H1 (cell line): ENCODE results near the gene OSCP1. TPM values are rescaled to one million over a fixed set of nuclear protein-coding genes. Genes with fewer than 3 reads are reported as not detected.

Source experiments
- CTCF ChIA-PET: fragments of 300-600 bp; sonication (Branson Sonifier 250); formaldehyde crosslinking; loops from one replicate; lab custom pipeline; 2021; ENCODE audit not compliant: partially characterized antibody; lab: Charles Lee
- POLR2A ChIA-PET: fragments of 300-600 bp; sonication (Branson Sonifier 250); formaldehyde crosslinking; loops from one replicate; lab custom pipeline; 2021; ENCODE audit warnings: inconsistent platforms; ENCODE audit not compliant: partially characterized antibody; lab: Charles Lee
- DNase-seq, 2 experiments: peaks; one replicate each; pipeline versions ENCODE4 v3.0.0 to v3.0.0-alpha.2; 2010 to 2022; ENCODE audit warnings: low spot score in 2 of 2, low read depth in 1 of 2, mixed read lengths in 1 of 2
- FAIRE-seq: peaks from 2 replicates; lab custom pipeline; 2011; peaks lifted over from hg19 to GRCh38; lab: Jason Lieb, UNC
- H2AFZ ChIP-seq: 2 replicates; pipeline ENCODE4 v1.8.1; 2012; ENCODE audit warnings: low read length, inconsistent platforms
- H2AK5ac ChIP-seq: 2 replicates; pipeline ENCODE4 v1.6.1; 2013; ENCODE audit warnings: low read depth, low read length
- H2BK120ac ChIP-seq: replicated peaks from 2 replicates; pipeline ENCODE3; 2013; ENCODE audit warnings: low read depth, low read length, inconsistent platforms
- H2BK12ac ChIP-seq: 2 replicates; pipeline ENCODE4 v1.6.1; 2013; ENCODE audit warnings: low read depth, low read length
- H2BK15ac ChIP-seq: 2 replicates; pipeline ENCODE4 v1.6.1; 2013; ENCODE audit warnings: low read length
- H2BK20ac ChIP-seq: 2 replicates; pipeline ENCODE4 v1.6.1; 2013; ENCODE audit warnings: low read length
- H2BK5ac ChIP-seq: 2 replicates; pipeline ENCODE4 v1.6.1; 2013; ENCODE audit warnings: low read depth, low read length
- H3K14ac ChIP-seq: 2 replicates; pipeline ENCODE4 v1.6.1; 2013; ENCODE audit warnings: inconsistent platforms; ENCODE audit not compliant: insufficient read length
- H3K18ac ChIP-seq: 2 replicates; pipeline ENCODE4 v1.6.1; 2013; ENCODE audit warnings: low read length; ENCODE audit errors: extremely low read depth
- H3K23ac ChIP-seq: 2 replicates; pipeline ENCODE4 v1.6.1; 2013; ENCODE audit warnings: inconsistent platforms; ENCODE audit not compliant: insufficient read length
- H3K23me2 ChIP-seq: 2 replicates; pipeline ENCODE4 v1.6.1; 2013; ENCODE audit warnings: low read depth, low read length
- H3K27ac ChIP-seq: 2 replicates; pipeline ENCODE4 v1.6.1; 2011; ENCODE audit warnings: low read depth, low read length, inconsistent platforms
- H3K27me3 ChIP-seq, 4 experiments: replicated peaks in 1 of 4; 1 replicate in 1 of 4; 2 replicates in 3 of 4; pipeline versions ENCODE4 v1.6.1 to v1.8.1; 2011 to 2013; ENCODE audit warnings: low read length in 3 of 4, mild to moderate bottlenecking in 3 of 4, inconsistent platforms in 2 of 4, mixed read lengths in 2 of 4, moderate library complexity in 1 of 4; ENCODE audit not compliant: control insufficient read depth in 3 of 4, insufficient read depth in 3 of 4; ENCODE audit errors: extremely low read depth in 1 of 4
- H3K36me3 ChIP-seq, 4 experiments: 2 replicates each; pipeline versions ENCODE4 v1.6.1 to v1.8.1; 2011 to 2013; ENCODE audit warnings: mild to moderate bottlenecking in 4 of 4, low read length in 3 of 4, moderate library complexity in 2 of 4, control low read depth in 1 of 4, inconsistent platforms in 1 of 4; ENCODE audit not compliant: insufficient read depth in 4 of 4, control insufficient read depth in 2 of 4
- H3K4ac ChIP-seq: replicated peaks from 2 replicates; pipeline ENCODE3; 2013; ENCODE audit warnings: low read length, low read depth, mixed read lengths, inconsistent platforms; ENCODE audit not compliant: insufficient read length
- H3K4me1 ChIP-seq, 4 experiments: replicated peaks in 1 of 4; 1 replicate in 1 of 4; 2 replicates in 3 of 4; pipeline versions ENCODE4 v1.6.1 to v1.8.1; 2011 to 2013; ENCODE audit warnings: low read length in 3 of 4, inconsistent platforms in 2 of 4, mixed read lengths in 1 of 4; ENCODE audit not compliant: insufficient read depth in 4 of 4, control insufficient read depth in 3 of 4
- H3K4me2 ChIP-seq, 2 experiments: 2 replicates each; pipeline versions ENCODE4 v1.6.1 to v1.8.1; 2011 to 2013; ENCODE audit warnings: low read depth in 2 of 2, low read length in 2 of 2, control low read depth in 1 of 2, inconsistent platforms in 1 of 2, mild to moderate bottlenecking in 1 of 2; ENCODE audit not compliant: insufficient read depth in 1 of 2
- H3K4me3 ChIP-seq, 4 experiments: fragments of 200-600, 300-600 bp in 1 of 4; sonication (generic), shearing (Covaris generic), sonication (Bioruptor Twin) in 1 of 4; 2 replicates each; pipeline versions ENCODE4 v1.5.1 to v1.8.1; 2011 to 2016; ENCODE audit warnings: low read length in 4 of 4, low read depth in 3 of 4, control low read depth in 2 of 4, inconsistent platforms in 2 of 4, mild to moderate bottlenecking in 2 of 4, mixed read lengths in 1 of 4, moderate library complexity in 1 of 4; ENCODE audit not compliant: insufficient read depth in 2 of 4; ENCODE audit errors: extremely low read depth in 1 of 4
- H3K56ac ChIP-seq: replicated peaks from 2 replicates; pipeline ENCODE3; 2013; ENCODE audit warnings: low read depth, mild to moderate bottlenecking, mixed read lengths, low read length, inconsistent platforms; ENCODE audit not compliant: insufficient read length
- H3K79me1 ChIP-seq: 2 replicates; pipeline ENCODE4 v1.6.1; 2013; ENCODE audit warnings: low read depth, low read length, control low read depth
- H3K79me2 ChIP-seq, 2 experiments: 2 replicates each; pipeline versions ENCODE4 v1.6.1 to v1.8.1; 2012 to 2013; ENCODE audit warnings: low read length in 2 of 2, mild to moderate bottlenecking in 2 of 2, inconsistent platforms in 1 of 2; ENCODE audit not compliant: insufficient read depth in 2 of 2, control insufficient read depth in 1 of 2
- H3K9ac ChIP-seq, 4 experiments: replicated peaks in 1 of 4; 1 replicate in 1 of 4; 2 replicates in 3 of 4; pipeline versions ENCODE4 v1.6.1 to v1.8.1; 2011 to 2013; ENCODE audit warnings: low read depth in 3 of 4, low read length in 3 of 4, control low read depth in 2 of 4, mild to moderate bottlenecking in 2 of 4, moderate library complexity in 2 of 4, inconsistent platforms in 1 of 4; ENCODE audit errors: extremely low read depth in 1 of 4
- H3K9me3 ChIP-seq, 2 experiments: 2 replicates each; pipeline versions ENCODE4 v1.6.1 to v1.8.1; 2012 to 2013; ENCODE audit warnings: mild to moderate bottlenecking in 2 of 2, moderate library complexity in 2 of 2, control low read depth in 1 of 2, inconsistent platforms in 1 of 2, low read depth in 1 of 2, low read length in 1 of 2, mixed read lengths in 1 of 2; ENCODE audit not compliant: insufficient read depth in 2 of 2
- H4K20me1 ChIP-seq, 2 experiments: replicated peaks in 1 of 2; 2 replicates each; pipeline versions ENCODE3 to v1.8.1; 2011 to 2013; ENCODE audit warnings: inconsistent platforms in 2 of 2, low read length in 2 of 2, mild to moderate bottlenecking in 1 of 2; ENCODE audit not compliant: insufficient read depth in 2 of 2, control insufficient read depth in 1 of 2
- H4K5ac ChIP-seq: 2 replicates; pipeline ENCODE4 v1.6.1; 2013; ENCODE audit warnings: low read length, low read depth, mixed read lengths, inconsistent platforms; ENCODE audit not compliant: insufficient read length
- H4K8ac ChIP-seq: 2 replicates; pipeline ENCODE4 v1.8.0; 2013; ENCODE audit warnings: mild to moderate bottlenecking, moderate library complexity, low read length, inconsistent platforms; ENCODE audit not compliant: insufficient read depth; ENCODE audit errors: extremely low read depth
- H4K91ac ChIP-seq: replicated peaks from 2 replicates; pipeline ENCODE3; 2013; ENCODE audit warnings: low read length, mixed read lengths, inconsistent platforms; ENCODE audit not compliant: insufficient read length
- BRCA1 ChIP-seq: IDR thresholded peaks from 2 replicates; pipeline ENCODE4 v1.6.1; 2012; ENCODE audit warnings: low read depth, low read length, improper control_type of control experiment
- RAD21 ChIP-seq, 2 experiments: IDR thresholded peaks in 1 of 2; conservative IDR thresholded peaks in 1 of 2; 2 replicates each; pipeline ENCODE4 v1.6.1; 2011; ENCODE audit warnings: low read depth in 2 of 2, low read length in 2 of 2, improper control_type of control experiment in 1 of 2, inconsistent platforms in 1 of 2, mild to moderate bottlenecking in 1 of 2, moderate library complexity in 1 of 2
- RXRA ChIP-seq: IDR thresholded peaks from 2 replicates; pipeline ENCODE4 v1.6.1; 2011; ENCODE audit warnings: low read depth, mild to moderate bottlenecking, low read length, moderate library complexity; ENCODE audit not compliant: insufficient read depth
- SIN3A ChIP-seq, 2 experiments: IDR thresholded peaks in 1 of 2; conservative IDR thresholded peaks in 1 of 2; 2 replicates each; pipeline ENCODE4 v1.6.1; 2011 to 2012; ENCODE audit warnings: low read length in 2 of 2, improper control_type of control experiment in 1 of 2, low read depth in 1 of 2, mild to moderate bottlenecking in 1 of 2
- SP4 ChIP-seq: IDR thresholded peaks from 2 replicates; pipeline ENCODE4 v1.6.1; 2012; ENCODE audit warnings: low read length, inconsistent platforms
- SUZ12 ChIP-seq: fragments of 200-600 bp; sonication (generic); IDR thresholded peaks from 2 replicates; pipeline ENCODE4 v1.6.1; 2012; ENCODE audit warnings: mild to moderate bottlenecking, inconsistent platforms, low read length, moderate library complexity, mixed read lengths
- YY1 ChIP-seq: IDR thresholded peaks from 2 replicates; pipeline ENCODE4 v1.6.1; 2011; ENCODE audit warnings: low read depth, mild to moderate bottlenecking, low read length
- WGBS, 2 experiments: shearing (Covaris generic) in 1 of 2; methylation state at CpG; one replicate each; pipeline versions ENCODE4 v1.1.6 to v1.1.7; 2013 to 2015; ENCODE audit warnings: low lambda C conversion rate in 2 of 2, mixed read lengths in 2 of 2, inconsistent platforms in 1 of 2, low coverage in 1 of 2, missing lambda C conversion rate in 1 of 2; ENCODE audit not compliant: insufficient replicate concordance in 2 of 2, insufficient coverage in 1 of 2, insufficient read length in 1 of 2; ENCODE audit errors: extremely low coverage in 1 of 2, missing lambda C conversion rate in 1 of 2; 5-methylcytosine and 5-hydroxymethylcytosine counted together
- polyA plus RNA-seq, 7 experiments: library from polyadenylated mRNA; depleted of rRNA in 3 of 7; stranded (reverse) in 5 of 7; unstranded in 2 of 7; fragments of >200 nt in 5 of 7; fragments of 200-250 nt in 2 of 7; gene quantifications; 1 replicate in 5 of 7; 2 replicates in 1 of 7; 4 replicates in 1 of 7; pipeline versions ENCODE4 v1.2.1 to v1.2.3, GENCODE V29; 2011 to 2013; ENCODE audit warnings: missing spikeins in 2 of 7, mixed read lengths in 2 of 7
- total RNA-seq: library from RNA; stranded (reverse); fragmentation: NEBNext Ultra II Directional; extraction: Animal tissue kit (Norgen Biotek cat#: 25700); gene quantifications from 2 replicates; pipeline ENCODE4 v1.2.1, GENCODE V29; 2021
- TF ChIP-seq, protein P1 (sequence below): IDR thresholded peaks from 2 replicates; pipeline ENCODE4 v1.6.1; 2012; ENCODE audit warnings: inconsistent platforms
- TF ChIP-seq, protein P2 (sequence below), 3 experiments: IDR thresholded peaks; 1 replicate in 2 of 3; 2 replicates in 1 of 3; pipeline versions ENCODE4 v1.5.1 to v1.6.1; 2011; ENCODE audit warnings: low read length in 3 of 3, mild to moderate bottlenecking in 3 of 3, inconsistent platforms in 2 of 3, low read depth in 1 of 3, moderate library complexity in 1 of 3; ENCODE audit not compliant: insufficient read depth in 1 of 3; ENCODE audit errors: control extremely low read depth in 1 of 3

OSCP1 gene
- total and polyA plus RNA-seq, 2 of the 8 experiments (the other 6 are each of a cell fraction or from before 2014, with no cell fraction given), result 1.8 to 3.3 TPM

DNA sequence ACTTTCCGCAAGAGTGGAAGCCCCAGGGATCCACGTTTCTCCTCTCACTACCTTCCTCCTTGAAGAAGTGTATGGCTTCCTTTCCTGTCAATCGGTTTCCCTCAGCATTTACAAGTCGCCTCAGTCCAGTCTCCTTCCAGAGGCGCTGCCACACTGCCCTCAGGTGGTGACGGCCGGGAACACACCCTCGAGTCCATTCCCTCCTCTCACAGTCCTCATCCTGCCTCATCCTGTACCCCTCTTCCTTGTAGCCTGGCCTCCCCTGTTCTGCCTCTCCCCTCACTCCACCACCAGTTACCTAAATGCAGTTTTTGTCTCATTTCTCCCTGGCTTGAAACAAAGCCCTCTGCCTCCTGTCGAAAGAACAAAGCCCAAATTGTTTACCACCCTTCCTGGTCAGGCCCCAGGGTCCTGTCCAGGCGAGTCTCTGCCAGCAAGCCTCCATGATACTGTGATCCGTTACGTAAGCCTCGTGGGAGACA lies 29.4 kb downstream of the OSCP1 start:
- no peak overlapping the region for H4K8ac ChIP-seq
- H3K4me2 ChIP-seq, result no peak overlapping the region
- H3K36me3 ChIP-seq, result no peaks in the 10 kb centered on the region
- H3K23me2 ChIP-seq, result no peaks in the 10 kb centered on the region
- H4K91ac ChIP-seq, result no peak overlapping the region
- H3K23ac ChIP-seq, result no peak overlapping the region
- no peak overlapping the region for H2BK12ac ChIP-seq
- no peaks in the 10 kb centered on the region for H4K20me1 ChIP-seq
- H3K27me3 ChIP-seq, result no peaks in the 10 kb centered on the region
- H2AK5ac ChIP-seq, result no peak overlapping the region
- no peak overlapping the region for H2BK5ac ChIP-seq
- POLR2A ChIA-PET, result interaction anchor here (1.5 to 3.3 kb wide), 4 partner anchors 34 to 115 kb away, joined by 3 to 18 read pairs (median 6); partner anchors contain the start of gene SH3D21
- WGBS, 2 experiments, result 32% methylated on average over 13 of the region's 13 CpGs; no CpG with 5 or more reads in 1 of the 2 experiments
- H2AFZ ChIP-seq, result no peak overlapping the region
- H3K27ac ChIP-seq, result no peak overlapping the region
- H3K9me3 ChIP-seq, result no peaks in the 10 kb centered on the region
- no peak overlapping the region for H3K18ac ChIP-seq
- no peak overlapping the region for H2BK120ac ChIP-seq
- H3K79me2 ChIP-seq, result no peaks in the 10 kb centered on the region
- no peak overlapping the region; the same call in 1 of the 2 replicates for H2BK15ac ChIP-seq
- H3K9ac ChIP-seq, result no peak overlapping the region
- H3K4me3 ChIP-seq, result no peak overlapping the region
- H2BK20ac ChIP-seq, result no peak overlapping the region
- H3K4me1 ChIP-seq, result no peaks in the 10 kb centered on the region
- CTCF ChIA-PET, result interaction anchor here (0.6 to 4.6 kb wide), 14 partner anchors 8 to 294 kb away, joined by 3 to 30 read pairs (median 6); no protein-coding TSS in a partner anchor
- DNase-seq (peak; percentile 79 to 100), FAIRE-seq (peak; percentile 98)
- H3K79me1 ChIP-seq, result no peaks in the 10 kb centered on the region
- no peak overlapping the region for H3K14ac ChIP-seq
- H3K4ac ChIP-seq, result no peak overlapping the region
- H3K56ac ChIP-seq, result no peak overlapping the region
- no peak overlapping the region for H4K5ac ChIP-seq
- TF ChIP-seq SUZ12 (no peak), BRCA1 (0 out of 2 replicates have a peak, but pooled peaks have one; percentile 9), YY1 (peak; percentile 22; the same call in 1 of the 2 replicates), RXRA (no peak), SIN3A (conservative IDR thresholded peaks at IDR 0.05 in 1 of 2, IDR thresholded peaks at IDR 0.05 in 1 of 2; ENCODE audit: low read depth in 1 of 2, low read length in 2 of 2) (peak in 1 of 2 experiments; percentile 72; a peak in 1 of 4 replicates), RAD21 (IDR thresholded peaks at IDR 0.05 in 1 of 2, conservative IDR thresholded peaks at IDR 0.05 in 1 of 2; ENCODE audit: low read depth in 2 of 2, low read length in 2 of 2) (peak; percentile 94 to 96), SP4 (0 out of 2 replicates have a peak, but pooled peaks have one; percentile 43)
- TF ChIP-seq, protein P1, sequence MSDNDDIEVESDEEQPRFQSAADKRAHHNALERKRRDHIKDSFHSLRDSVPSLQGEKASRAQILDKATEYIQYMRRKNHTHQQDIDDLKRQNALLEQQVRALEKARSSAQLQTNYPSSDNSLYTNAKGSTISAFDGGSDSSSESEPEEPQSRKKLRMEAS, result 0 out of 2 replicates have a peak, but pooled peaks have one; percentile 8
- TF ChIP-seq, protein P2, sequence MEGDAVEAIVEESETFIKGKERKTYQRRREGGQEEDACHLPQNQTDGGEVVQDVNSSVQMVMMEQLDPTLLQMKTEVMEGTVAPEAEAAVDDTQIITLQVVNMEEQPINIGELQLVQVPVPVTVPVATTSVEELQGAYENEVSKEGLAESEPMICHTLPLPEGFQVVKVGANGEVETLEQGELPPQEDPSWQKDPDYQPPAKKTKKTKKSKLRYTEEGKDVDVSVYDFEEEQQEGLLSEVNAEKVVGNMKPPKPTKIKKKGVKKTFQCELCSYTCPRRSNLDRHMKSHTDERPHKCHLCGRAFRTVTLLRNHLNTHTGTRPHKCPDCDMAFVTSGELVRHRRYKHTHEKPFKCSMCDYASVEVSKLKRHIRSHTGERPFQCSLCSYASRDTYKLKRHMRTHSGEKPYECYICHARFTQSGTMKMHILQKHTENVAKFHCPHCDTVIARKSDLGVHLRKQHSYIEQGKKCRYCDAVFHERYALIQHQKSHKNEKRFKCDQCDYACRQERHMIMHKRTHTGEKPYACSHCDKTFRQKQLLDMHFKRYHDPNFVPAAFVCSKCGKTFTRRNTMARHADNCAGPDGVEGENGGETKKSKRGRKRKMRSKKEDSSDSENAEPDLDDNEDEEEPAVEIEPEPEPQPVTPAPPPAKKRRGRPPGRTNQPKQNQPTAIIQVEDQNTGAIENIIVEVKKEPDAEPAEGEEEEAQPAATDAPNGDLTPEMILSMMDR (IDR thresholded peaks at IDR 0.05; ENCODE audit: control extremely low read depth in 1 of 3, insufficient read depth in 1 of 3, low read depth in 1 of 3, low read length in 3 of 3), result peak; percentile 91 to 99 (median 99)
